Right ventricle myocardium superior (tissue), 1 donor: ENCODE data around the gene PRDX5. TPM values are rescaled to one million over a fixed set of nuclear protein-coding genes. Genes with fewer than 3 reads are reported as not detected.
A peak's percentile ranks its signal among the peaks of the same experiment; 100 is the strongest.

ENCODE experiments used
- ATAC-seq: fragments of 200-7000 bp; cut with Tn5 transposase; one replicate; pipeline ENCODE4 v1.9.1; 2020; ENCODE audit warnings: mild to moderate bottlenecking; ENCODE audit not compliant: poor library complexity
- DNase-seq: peaks from one replicate; pipeline ENCODE4 v3.0.0-alpha.2; 2020
- intact Hi-C: fragments of 100-400 bp; cut with DNase I; formaldehyde crosslinking; loops from one replicate; pipeline ENCODE4 v1.11.2; 2022
- total RNA-seq: library from RNA; stranded (reverse); fragmentation: NEBNext Ultra II Directional; extraction: Animal tissue kit (Norgen Biotek cat#: 25700); gene quantifications from one replicate; pipeline ENCODE4 v1.2.1, GENCODE V29; 2021
- donor health status: DM: no; HTN: yes; CAD: no; lungs with severe emphysema.

PRDX5 gene
- total RNA-seq, 1 donor from 2014 or later: 417 TPM

- ATAC-seq (no peak), DNase-seq (no peak)
- intact Hi-C loops: no loop called here
These were observed 30.1 kb upstream of the PRDX5 start for GRCh38 chr11:64287676-64288352.

- DNase-seq: no peak
- no peak for ATAC-seq
- intact Hi-C loops: no loop called here
These were observed 29.6 kb upstream of the PRDX5 start for GRCh38 chr11:64288353-64288750.

- no peak for ATAC-seq
- no peak for DNase-seq
- intact Hi-C loops: no loop called here
These were observed 28.8 kb upstream of the PRDX5 start for GRCh38 chr11:64289002-64289564.

GRCh38 chr11:64290352-64291261 lies 27.3 kb upstream of the PRDX5 start:
- intact Hi-C loops: no loop called here
- ATAC-seq: no peak
- no peak for DNase-seq

GRCh38 chr11:64291262-64291751 lies 26.6 kb upstream of the PRDX5 start, which contains the start of gene KCNK4:
Gene KCNK4, plus strand, starts transcription at chr11:64291302. Its CDS starts 1,717 bp downstream, at chr11:64293019.
- ATAC-seq (no peak), DNase-seq (no peak)
- intact Hi-C loops: no loop called here

- ATAC-seq: peak; percentile 19
- intact Hi-C loops: no loop called here
- no peak for DNase-seq
These were observed 26.0 kb upstream of the PRDX5 start for GRCh38 chr11:64291752-64292459.

- ATAC-seq (no peak), DNase-seq (no peak)
- intact Hi-C loops: no loop called here
These were observed 25.3 kb upstream of the PRDX5 start for GRCh38 chr11:64292460-64293254.

- intact Hi-C loops: no loop called here
- DNase-seq (no peak), ATAC-seq (no peak)
These were observed 23.1 kb upstream of the PRDX5 start for GRCh38 chr11:64294774-64295173.

GRCh38 chr11:64295760-64296159 lies 22.2 kb upstream of the PRDX5 start:
- DNase-seq (no peak), ATAC-seq (no peak)
- intact Hi-C loops: no loop called here

GRCh38 chr11:64296236-64296635 lies 21.7 kb upstream of the PRDX5 start:
- intact Hi-C loops: no loop called here
- DNase-seq (no peak), ATAC-seq (no peak)

- intact Hi-C loops: no loop called here
- DNase-seq (no peak), ATAC-seq (no peak)
These were observed 20.9 kb upstream of the PRDX5 start for GRCh38 chr11:64296830-64297698.

- intact Hi-C loops: no loop called here
- DNase-seq: no peak
- no peak for ATAC-seq
These were observed 20.1 kb upstream of the PRDX5 start for GRCh38 chr11:64297699-64298358.

GRCh38 chr11:64298966-64299846 lies 18.7 kb upstream of the PRDX5 start:
- ATAC-seq (peak; percentile 75), DNase-seq (peak; percentile 81)
- intact Hi-C loops: no loop called here

GRCh38 chr11:64299847-64300648 lies 17.9 kb upstream of the PRDX5 start, which contains the start of gene CATSPERZ:
Gene CATSPERZ, plus strand, starts transcription at chr11:64300358. Its CDS starts 53 bp downstream, at chr11:64300411.
- intact Hi-C loops: loop anchor here (5.0 kb wide), 1 partner anchor 98 kb away; no protein-coding TSS in a partner anchor
- DNase-seq (no peak), ATAC-seq (no peak)
